ENCODE data around the gene LHX8.
"Not testable (repeated sequence)": the region's sequence is repeated elsewhere in the genome, so short reads cannot be mapped to it uniquely, and the experiment has no call there.

Gene LHX8

DNA sequence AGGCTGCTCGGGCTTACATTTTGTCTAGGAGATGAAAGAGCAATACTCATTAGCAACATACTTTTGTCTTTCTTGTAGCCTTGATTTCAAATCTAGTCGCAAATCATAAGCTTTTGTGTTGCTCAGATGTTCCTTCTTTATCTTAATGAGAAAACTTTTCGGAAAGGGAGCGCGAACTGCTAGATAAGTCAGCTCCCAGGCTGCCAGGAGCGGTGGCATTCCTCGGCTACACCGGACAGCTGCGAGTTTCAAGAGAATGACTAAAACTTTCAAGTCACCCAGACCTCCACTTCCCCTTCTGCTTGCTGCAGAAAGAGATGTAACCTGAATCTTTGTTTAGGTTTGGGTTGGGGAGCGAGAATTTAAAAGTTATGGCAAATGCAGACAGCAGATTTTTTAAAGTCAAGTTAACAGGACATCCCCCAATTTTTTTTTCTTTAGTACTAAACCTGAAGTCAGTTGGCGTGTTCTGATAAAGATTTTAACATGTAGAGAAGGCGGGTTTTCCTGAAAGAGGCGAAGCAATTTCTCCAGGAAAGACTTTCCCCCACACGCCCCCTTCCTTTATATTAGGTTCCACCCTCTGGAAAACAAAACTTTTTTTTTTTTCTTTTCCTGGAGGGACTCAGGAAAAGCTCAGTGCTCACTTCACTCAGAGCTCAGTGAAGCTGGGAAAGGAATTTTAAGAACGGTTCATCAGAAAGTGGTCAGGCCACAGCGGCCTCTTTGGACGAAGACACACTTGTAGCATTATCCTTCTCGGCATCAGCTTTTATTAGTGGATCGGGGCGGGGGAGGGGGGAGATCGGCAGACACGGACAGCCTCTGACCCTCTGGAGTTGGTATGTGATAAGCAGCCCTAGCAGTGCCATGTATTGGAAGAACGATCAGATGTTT lies at the start of gene LHX8:
Gene LHX8 (plus strand): TSS at position 639 of the 897 bp plus-strand sequence. CDS start 2,227 bp downstream, outside the sequence.
- no peak for DNase-seq (ENCODE audit: low read depth in 2 of 2)

DNA sequence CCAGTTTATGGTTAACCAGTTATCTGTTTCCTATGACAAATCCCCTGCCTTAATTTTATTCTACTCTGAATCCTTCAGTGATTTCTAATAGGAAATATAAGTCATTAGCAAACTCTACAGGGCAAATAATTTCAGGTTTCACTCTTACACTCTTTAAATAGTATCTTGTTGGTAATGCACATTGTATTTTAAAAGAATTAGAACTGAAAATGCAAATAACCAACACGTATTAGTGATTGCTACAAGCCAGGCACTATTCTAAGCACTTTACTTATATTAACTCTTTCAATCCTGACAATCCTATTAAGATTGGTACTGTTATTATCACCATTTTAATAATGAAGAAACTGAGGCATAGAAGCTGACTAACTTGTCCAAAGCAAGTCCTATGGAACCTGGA lies 48.3 kb upstream of the LHX8 start:
- no peak for DNase-seq (ENCODE audit: low read depth in 2 of 2)

DNA sequence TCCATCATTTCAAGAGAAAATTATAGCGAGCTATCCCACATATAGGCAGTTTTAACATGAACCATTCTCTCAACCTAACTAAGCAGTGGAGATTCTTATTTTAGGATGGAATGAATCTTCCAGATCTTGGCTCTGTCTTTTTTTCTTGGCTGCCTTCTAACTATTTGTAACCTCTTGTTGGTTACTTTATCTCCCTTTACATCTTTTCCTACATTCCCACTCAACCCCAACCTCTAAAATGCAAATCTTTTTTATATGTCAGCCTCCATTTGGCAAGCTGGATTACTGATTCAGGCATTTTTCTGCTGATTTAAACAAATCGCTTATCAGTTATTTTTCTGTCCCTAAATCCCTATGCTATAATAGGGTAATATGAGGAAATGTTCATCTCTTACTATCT lies 46.9 kb upstream of the LHX8 start:
- DNase-seq (ENCODE audit: low read depth in 2 of 2), result no peak

DNA sequence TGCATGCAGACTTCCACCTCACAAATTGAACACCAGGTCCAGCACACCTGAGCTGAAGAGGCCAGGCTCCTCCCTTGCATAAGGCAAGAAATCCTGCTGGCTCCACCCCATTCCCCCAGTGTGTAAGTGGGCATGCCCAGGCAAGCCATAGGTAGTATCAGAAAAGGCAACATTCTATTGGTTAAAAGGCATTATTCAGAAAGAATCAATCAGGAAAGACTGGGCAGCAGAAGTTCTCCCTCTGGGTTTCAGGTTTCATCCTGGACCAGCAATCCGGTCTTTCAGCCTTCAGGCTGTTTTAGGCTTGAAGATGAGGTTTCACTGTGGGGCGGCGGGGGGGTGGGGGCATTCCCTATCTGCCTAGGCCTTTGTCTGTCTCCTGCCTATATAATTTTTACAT lies 42.0 kb upstream of the LHX8 start:
- DNase-seq (ENCODE audit: low read depth in 2 of 2), result no peak

DNA sequence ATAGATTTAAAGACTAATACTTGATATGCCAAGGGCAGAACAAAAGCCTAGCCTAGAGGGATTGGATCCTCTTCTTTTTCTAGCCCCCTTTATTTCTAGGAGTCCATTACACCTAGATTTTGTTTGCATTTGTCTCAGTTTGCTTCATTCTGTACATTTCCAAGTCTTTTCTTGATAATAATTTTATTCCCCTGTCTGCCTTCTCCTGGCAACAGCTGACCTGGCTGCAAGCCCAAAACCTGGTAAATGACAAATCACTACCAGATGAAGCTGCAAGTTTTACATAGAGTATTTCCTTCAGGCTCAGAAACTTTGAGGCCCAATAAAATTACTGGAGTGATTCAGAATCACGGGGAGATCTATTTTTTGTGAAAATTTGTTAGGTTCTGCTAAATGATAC lies 36.5 kb upstream of the LHX8 start:
- no peak for DNase-seq (ENCODE audit: low read depth in 2 of 2)

DNA sequence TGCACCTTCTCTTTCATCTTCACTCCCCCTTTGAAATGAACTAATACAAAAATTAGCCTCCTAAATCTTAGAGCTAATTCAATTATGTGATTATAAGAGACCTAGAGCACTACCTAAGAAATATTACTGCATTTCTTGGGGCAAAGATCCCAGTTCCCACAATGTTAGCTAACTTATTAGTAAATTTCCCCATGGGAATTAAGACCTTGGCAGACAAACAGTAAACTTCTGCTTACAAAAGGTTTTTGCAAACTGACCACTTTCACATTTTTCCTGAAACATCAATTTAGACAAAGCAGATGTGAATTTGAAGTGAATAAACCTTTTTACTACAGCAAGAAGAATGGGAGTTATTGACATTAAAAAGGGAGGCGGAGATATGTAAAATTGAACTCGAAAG lies 34.6 kb upstream of the LHX8 start:
- DNase-seq (ENCODE audit: low read depth in 2 of 2), result no peak

DNA sequence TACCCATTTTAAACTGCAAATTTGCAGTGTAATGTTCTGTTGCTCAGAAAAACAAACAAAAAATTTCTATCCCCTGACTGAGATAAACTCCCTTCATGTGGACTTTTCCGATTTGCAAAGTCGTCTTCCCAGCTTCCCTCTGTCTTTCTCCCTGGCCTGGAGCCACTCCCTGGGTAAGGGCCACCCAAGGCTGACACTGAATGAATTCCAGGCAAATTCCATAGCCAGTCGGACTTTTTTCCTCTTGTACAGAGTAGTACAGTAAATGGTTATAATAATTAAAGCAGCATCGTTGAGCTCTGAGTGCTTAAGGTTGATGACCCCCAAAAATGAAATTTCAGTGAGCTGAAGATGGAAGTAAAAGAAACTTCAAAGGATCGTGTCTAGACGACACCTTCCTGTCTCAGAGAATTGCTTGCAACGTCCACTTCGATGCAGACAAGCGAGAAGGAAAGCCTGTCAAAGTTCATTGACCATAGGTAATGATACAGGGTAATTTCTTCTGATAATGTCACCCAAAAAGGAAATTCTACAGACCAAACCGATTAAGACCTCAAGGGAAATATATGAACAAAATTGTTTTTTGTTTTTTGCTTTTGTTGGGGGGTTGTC lies 33.6 kb upstream of the LHX8 start:
- no peak for DNase-seq (ENCODE audit: low read depth in 2 of 2)

DNA sequence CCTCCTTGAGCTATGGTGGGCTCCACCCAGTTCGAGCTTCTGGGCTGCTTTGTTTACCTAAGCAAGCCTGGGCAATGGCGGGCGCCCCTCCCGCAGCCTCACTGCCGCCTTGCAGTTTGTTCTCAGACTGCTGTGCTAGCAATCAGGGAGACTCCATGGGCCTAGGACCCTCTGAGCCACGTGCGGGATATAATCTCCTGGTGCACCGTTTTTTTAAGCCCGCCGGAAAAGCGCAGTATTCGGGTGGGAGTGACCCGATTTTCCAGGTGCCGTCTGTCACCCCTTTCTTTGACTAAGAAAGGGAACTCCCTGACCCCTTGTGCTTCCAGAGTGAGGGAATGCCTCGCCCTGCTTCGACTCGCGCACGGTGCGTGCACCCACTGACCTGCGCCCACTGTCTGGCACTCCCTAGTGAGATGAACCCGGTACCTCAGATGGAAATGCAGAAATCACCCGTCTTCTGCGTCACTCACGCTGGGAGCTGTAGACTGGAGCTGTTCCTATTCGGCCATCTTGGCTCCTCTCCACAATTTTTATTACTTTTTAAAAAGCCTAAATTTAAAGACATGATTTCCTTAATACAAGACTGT lies 21.7 kb upstream of the LHX8 start:
- DNase-seq (ENCODE audit: low read depth in 2 of 2), result not testable (repeated sequence)

DNA sequence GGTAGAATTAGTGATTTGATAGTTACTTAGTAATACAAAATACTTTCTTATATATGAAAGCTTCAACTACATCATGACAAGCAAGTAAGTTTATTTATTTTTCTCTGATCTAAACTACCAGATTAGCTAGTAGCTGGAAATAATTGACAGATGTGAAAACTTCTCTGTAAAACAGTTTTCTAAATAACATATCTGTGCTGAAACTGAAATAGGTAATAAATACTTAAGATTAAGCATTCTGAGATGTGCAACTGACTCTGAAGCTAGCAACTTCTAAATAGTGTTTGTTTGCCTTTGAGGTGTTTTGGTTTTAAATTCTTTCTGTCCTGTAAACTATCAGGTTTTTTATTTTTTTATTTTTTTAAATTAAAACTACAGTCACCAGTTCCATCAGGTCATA lies 18.5 kb upstream of the LHX8 start:
- no peak for DNase-seq (ENCODE audit: low read depth in 2 of 2)

DNA sequence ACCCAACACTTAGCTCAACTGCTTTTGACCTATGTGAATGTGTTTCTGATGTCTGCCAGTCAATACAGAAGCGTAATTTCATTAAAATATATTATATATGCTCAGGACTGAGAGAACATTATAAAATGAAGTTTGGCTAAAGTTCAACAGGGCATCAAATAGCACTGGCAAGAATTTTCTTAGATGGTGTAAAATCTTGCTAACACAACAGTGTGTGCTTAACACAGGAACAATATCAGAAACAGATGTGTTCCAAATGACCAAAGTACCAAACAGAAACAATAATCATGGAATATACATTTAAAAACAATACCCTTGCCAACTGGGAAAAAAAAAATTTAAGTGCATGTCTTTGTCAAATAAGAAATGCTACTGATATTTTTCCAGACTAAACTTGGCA lies 10.4 kb upstream of the LHX8 start:
- no peak for DNase-seq (ENCODE audit: low read depth in 2 of 2)

DNA sequence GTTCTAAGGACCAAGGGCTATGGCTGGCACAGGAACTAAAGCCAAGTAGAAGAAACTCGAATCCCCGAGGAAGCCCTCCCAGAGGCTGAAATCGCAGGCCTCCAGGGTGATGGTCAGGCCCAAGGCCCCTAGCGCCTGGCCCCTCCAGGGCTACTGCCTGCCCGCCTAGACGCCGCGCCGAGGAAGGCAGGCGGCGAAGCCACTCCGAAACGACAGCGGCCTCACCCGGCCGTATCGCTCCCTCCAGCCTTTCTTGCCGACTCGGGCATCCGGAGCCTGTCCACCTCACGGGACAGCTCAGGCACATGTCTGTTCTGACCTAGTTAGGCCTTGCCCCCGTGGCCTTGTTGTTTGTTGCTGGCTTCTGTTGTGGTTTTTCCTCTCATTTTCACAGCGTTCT lies 9.7 kb upstream of the LHX8 start:
- no peak for DNase-seq (ENCODE audit: low read depth in 2 of 2)

DNA sequence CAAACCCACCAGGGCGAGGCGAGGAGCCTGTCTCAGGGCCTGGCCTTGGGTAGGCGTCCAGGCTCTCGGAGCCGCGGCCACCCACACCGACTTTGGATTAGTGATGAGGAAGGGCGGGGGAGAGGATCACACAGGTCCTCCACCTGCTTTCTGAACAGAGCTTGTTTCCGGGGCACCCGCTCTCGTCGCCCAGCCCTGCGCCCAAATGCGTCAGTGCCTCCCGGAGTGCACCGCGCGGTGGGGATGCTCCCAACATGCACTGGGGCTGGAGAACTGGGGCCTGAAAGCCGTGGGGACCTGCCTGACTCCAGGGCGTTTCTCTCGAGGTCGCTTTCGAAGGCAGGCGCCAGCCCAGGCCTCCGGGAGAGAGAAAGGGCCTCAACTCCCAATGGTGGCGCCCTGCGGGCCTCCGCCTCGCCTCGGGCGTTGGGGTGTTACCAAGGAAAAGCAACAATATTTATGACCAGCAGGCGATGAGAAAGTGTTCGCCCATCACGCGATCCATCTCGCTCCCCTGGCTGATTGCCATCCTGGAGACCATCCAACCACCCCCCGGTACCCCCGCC lies 8.9 kb upstream of the LHX8 start:
- DNase-seq (ENCODE audit: low read depth in 2 of 2), result no peak

DNA sequence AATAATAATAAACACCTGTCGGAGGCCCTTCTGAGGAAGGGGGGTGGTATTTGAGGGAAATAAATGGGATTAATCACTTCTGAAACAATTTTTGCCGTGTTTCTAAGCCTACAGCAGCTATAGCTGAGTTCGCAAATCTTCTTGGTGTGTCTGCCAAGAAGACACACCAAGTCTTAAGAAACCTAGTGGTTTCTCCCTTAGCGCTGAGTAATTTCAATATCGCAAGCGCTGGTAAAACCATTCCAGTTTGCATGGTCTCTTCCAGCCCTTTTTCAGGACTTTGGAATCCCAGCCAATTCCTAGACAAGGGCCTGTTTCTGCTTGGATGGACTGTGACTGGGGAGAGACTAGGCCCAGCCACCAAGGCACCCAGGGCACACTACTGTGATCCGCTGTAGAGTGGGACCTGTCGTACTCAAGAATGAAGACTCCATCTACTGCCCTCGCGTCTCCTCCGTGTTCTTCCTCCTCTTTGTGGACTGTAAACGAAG lies 7.5 kb upstream of the LHX8 start:
- no peak for DNase-seq (ENCODE audit: low read depth in 2 of 2)

DNA sequence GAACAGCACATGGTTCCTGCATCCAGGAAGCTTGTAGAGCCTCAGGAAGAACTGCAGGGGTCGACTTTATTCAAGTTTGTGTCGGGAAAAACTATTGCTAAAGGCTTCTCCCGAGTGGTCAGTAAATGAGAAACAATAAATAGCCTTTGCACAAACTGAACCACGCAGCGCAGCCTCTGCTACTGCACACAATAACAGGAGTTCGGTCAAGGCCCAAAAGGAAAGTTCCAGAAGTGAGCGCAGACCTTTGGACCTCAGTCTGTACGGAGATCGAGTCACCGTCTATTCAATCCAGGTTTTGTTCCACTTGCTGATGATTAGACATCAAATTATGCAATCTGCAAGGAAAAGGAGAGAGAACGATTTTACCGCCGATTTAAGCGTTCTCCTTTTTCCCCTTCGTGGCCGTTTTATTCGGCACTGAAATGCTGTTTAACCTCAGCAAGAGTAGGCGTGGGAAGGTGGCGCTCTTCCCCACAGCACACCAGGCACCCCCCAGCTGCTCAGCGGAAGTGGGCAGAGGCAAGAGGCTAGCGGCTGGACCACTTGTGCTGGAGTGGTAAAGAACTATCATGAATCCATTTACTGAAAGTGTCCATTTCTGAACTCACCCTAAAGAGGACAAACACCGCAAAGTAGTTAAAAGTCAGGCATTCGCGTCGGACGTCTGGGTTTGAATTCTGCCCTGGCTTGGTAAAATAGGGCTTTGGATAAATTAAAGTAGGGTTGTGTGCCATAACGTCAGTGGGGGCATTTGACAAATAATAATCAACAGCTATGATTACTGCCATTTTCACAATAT lies 6.1 kb upstream of the LHX8 start:
- DNase-seq (ENCODE audit: low read depth in 2 of 2), result no peak

DNA sequence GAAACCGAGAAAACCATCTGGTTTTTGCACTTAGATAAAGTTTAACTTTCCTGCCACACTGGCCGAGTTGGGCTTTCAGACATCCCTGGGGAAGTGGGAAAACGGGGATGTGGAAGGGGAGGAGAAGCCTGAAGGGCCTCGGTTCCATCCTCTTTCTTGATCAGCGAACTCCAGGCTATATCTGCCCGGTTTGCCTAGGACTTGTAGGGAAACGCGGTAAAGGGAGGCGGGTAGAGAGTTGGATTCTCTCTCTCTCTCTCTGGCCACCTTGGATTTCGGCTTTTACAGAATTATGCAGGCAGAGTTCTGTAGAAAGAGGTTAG lies 4.6 kb upstream of the LHX8 start:
- DNase-seq (ENCODE audit: low read depth in 2 of 2), result no peak

DNA sequence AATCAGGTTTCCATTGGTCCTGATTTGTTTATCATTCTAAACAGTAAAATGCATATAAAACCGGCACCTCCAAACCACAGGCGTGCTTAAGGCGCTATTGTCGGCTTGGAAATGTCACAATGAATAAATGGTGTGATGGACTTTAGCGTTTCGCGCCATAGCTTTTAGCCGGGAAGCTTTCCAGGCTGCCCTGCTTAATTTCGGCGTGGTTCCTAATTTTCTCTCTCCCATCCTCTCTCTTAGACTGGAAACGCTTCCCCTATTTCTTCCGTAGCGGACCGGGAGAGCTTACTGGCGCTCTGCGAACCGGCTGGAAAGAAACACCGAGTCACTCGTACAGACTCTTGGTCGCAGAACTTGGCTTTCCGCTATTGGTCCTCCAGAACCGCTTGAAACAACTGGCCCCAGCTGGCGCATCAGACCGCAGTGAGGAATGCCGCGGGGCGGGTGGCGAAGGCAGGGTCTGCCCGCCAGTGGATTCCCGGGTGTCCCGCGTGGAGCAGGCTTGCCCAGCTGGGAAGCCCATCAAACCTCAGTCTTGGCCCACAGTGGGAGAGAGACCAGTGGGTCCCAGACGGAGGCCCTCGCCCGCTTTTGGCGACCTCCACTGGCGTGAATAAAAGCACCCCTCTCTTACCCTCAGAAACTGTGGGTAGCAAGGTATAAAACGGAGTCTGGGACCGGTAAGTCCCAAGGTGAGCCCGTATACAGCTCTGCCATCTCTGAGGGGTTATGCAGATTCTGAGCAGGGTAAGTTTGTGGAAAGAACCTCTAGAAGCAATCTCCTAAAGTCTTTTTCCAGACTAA lies 4.0 kb upstream of the LHX8 start:
- no peak for DNase-seq (ENCODE audit: low read depth in 2 of 2)

DNA sequence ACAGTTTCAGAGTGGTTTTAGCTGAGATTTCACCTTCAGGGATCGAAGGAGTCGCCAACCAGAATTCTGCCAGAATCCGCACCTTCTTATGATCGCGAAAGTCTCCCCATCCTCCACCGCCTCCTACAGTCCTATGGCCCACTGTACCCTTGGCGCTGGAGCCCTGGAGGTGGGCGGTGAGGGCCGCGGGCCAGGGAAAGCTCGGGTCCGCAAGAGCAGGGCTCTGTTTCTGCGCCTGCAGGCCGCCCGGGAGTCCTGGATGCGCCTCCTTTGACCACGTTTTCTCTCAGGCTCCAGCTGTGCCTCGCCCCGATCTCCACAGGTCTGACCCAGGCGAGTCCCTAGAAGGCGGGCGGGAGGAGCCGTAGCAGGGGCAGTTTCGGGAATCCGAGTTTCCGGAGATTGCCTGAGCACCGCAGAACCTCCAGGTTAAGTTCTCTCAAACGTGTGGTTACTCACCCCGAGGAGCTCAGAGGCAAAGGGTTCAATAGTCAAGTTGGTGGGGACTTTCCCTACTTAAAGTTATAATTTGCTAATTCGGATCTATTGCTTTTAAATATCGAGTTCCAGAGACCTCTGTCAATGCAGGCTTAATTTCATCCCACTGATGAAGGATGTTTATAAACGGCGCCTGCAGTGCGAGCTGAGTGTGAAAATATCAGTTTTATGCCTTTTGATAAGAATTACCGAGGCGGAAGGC lies 3.2 kb upstream of the LHX8 start:
- DNase-seq (ENCODE audit: low read depth in 2 of 2), result no peak

DNA sequence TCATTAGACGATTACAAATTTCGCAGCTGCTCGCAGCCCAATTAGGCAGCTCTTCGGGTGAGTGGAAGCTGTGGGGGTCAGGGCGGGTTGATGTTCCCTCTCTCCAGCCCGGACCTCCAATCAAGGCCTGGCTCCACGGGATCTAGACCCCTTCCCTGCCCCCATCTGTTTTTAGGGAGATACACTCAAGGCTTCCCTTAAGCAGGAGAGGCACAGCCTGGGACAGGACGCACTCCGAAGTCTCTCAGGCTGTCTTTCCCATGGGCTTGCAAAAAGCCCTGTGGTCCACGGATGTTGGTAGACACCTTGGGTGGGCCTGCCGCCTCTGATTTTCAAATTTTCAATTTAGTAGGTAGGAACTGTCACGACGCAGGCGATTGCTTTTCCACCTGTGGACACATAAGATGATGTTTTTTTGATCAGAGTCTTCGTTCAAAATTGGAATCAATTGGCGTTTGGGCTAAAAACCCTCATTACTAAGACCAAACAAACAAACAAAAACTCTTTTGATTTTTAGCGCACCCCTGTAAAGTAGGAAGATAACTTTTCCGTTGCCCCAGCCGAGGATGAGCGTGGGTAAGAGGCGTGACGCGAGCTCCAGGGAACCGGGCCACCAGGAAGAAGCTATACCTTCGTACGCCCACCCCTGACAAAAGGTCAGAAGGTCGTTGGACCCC lies 2.5 kb upstream of the LHX8 start:
- no peak for DNase-seq (ENCODE audit: low read depth in 2 of 2)

DNA sequence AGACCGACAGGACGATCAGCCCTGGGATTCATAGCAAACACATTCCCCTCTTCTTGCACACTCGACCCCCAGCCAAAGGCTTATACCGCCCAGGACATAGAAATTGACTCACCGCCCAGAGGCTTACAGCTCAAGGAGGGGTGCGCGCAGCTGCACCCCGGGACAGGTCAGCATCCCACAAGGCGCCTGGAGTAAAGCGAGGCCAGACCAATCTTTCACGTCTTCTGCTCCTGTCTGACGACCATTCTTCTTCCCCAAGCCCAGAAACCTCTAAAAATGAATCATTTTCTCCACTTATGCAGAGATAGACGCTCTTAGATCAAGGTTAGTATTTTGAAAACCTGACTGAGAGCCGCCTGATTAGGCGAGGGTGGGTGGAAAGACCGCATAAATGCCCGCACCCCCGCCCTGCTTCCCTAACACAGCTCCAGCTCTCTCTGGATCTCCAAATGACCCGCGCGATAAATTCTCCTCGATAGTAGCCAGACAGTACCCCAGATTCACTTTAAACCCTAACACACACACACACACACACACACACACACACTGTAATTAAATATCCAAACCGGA lies 1.9 kb upstream of the LHX8 start:
- no peak for DNase-seq (ENCODE audit: low read depth in 2 of 2)

Measured in stimulated activated CD8-positive, alpha-beta memory T cell treated with anti-CD3 and anti-CD28 coated beads, Interleukin-2, amount 100 ng/mL, for 48 hours (primary cell).